Coronary artery (tissue), 2 donors: Measurements from ENCODE around the gene ETDB.
"Not testable (repeated sequence)": the region's sequence is repeated elsewhere in the genome, so short reads cannot be mapped to it uniquely, and the experiment has no call there.

ENCODE experiments used
- DNase-seq: peaks from one replicate; pipeline ENCODE4 v3.0.0-alpha.2; 2017; ENCODE audit warnings: low spot score
- H3K27ac ChIP-seq, 2 donors: fragments of 200-600 bp; sonication (generic); one replicate each; pipeline ENCODE4 v1.5.1; 2016 to 2019
- H3K4me3 ChIP-seq: fragments of 200-600 bp; sonication (generic); 2 replicates; pipeline ENCODE4 v1.5.1; 2016; ENCODE audit warnings: mild to moderate bottlenecking, moderate library complexity
- CTCF ChIP-seq: fragments of 200-600 bp; sonication (generic); IDR thresholded peaks from one replicate; pipeline ENCODE4 v1.5.1; 2019; ENCODE audit warnings: antibody characterized with exemption

The ETDB gene

GRCh38 chrX:135120056-135120576, at the start of gene ETDB:
TSS of gene ETDB (minus strand) at chrX:135120526. CDS start at chrX:135119261, 1,265 bp downstream.
- DNase-seq, H3K4me3 ChIP-seq, H3K27ac ChIP-seq: not testable (repeated sequence)

GRCh38 chrX:135169534-135169933, 49.2 kb upstream of the ETDB start:
- H3K27ac ChIP-seq, DNase-seq, H3K4me3 ChIP-seq: not testable (repeated sequence)

DNA sequence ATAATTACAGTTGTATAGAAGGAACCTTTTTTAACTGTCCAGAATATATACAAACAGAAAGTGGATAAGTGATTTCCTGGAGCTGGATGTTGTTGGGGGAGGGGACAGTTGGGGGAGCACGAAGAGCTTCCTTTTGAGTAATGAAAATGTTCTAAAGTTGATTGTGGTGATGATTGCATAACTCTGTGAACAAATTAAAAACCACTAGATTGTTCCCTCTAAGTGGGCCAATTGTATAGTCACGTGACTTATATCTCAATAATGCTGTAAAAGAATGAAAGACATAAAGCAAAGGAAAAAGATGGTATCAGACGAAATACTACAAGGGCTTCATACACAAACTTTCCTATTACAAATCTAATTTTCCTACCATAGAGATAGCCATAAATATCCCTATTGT, 48.2 kb upstream of the ETDB start:
- no peak for TF ChIP-seq CTCF

DNA sequence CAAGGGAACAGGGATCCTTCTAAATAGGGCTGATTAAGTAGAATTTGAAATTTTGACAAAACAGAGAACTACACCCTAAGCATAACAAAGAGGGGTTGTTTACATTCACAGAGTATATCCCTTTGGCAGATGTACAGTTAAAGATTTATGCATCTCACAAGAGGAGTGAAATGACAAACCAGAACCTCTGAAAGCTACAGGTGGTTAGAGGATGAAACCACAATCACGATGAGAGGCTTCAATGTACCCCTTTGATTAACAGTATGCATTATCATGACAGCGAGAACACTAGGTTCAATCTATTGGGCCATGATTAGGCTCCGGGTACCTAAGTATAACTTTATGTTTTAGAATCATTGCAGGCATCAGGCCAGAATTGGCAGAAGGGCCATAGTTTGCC, 34.4 kb upstream of the ETDB start:
- H3K4me3 ChIP-seq, H3K27ac ChIP-seq, DNase-seq: not testable (repeated sequence)

More for the DNA sequence above, 48.2 kb upstream of the ETDB start:
- no peak for DNase-seq
- H3K4me3 ChIP-seq: no peak overlapping the region
- no peak overlapping the region for H3K27ac ChIP-seq

DNA sequence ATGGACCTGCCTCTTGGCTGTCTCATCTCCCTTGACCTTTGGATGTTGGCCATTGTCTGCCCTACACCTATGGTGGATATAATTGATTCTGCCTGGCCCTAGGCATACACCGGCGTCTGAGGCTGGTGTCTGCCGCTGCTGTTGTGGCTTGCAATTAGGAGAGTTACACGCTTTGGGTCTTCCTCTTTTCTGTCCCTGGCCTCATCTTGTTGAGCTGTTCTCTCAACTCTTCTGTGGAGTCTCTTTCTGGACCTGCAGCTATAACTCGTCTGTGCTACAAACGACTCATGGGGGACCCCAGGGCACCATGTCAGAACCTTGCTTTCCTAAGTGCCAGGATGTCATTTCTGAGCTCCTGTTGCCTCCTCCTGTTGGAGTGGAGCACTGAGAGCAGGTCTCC, 5.8 kb upstream of the ETDB start:
- H3K27ac ChIP-seq, H3K4me3 ChIP-seq, DNase-seq: not testable (repeated sequence)

- not testable (repeated sequence) for H3K4me3 ChIP-seq, H3K27ac ChIP-seq, DNase-seq
Observed at GRCh38 chrX:135116064-135116463, 4.3 kb downstream of the ETDB start.

DNA sequence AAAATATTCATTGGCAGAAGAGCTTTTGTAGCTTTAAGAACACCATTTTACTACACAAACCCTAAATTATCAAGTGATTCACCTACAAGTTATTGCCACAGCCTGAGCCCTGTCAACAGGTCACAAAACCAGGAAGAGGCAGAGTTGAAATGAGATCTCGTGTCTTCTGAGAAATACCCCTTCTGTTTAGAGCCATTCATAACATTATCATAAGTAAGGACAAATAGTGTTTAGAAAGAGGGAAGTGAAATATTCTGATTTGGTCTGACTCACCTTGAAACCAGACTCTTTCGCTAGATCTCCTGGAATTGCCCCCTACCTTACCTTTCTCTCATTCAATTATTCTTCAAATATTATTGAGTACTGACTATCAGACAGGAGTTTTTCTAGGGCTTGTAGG, 5.9 kb downstream of the ETDB start:
- TF ChIP-seq CTCF: no peak
- Histone ChIP-seq H3K27ac (no peak overlapping the region), H3K4me3 (no peak overlapping the region)
- no peak for DNase-seq

- TF ChIP-seq CTCF: no peak
- H3K4me3 ChIP-seq: no peak overlapping the region
- no peak overlapping the region for H3K27ac ChIP-seq
- no peak for DNase-seq
Observed at GRCh38 chrX:135112743-135113142, 7.6 kb downstream of the ETDB start.

- peak; percentile 34 for TF ChIP-seq CTCF
- Histone ChIP-seq H3K4me3 (no peak overlapping the region), H3K27ac (no peak overlapping the region)
- no peak for DNase-seq
Observed at GRCh38 chrX:135112096-135112729, 8.1 kb downstream of the ETDB start.

DNA sequence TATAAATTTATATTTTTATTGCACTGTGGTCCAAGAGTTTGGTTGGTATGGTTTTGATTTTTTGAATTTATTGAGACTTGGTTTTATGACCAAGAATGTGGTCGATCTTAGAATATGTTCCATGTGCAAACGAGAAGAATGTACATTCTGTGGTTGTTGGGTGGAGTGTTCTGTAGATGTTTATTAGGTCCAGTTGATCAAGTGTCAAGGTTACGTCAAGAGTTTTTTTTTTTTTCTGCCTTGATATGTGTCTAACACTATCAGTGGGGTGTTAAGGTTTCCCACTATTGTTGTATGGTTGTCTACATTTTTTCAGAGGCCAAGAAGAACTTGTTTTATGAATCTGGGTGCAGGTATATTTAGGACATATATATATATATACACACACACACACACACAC, 10.8 kb downstream of the ETDB start:
- H3K27ac ChIP-seq: no peak overlapping the region
- no peak for TF ChIP-seq CTCF
- DNase-seq: no peak
- H3K4me3 ChIP-seq: no peak overlapping the region
